KMS-11 (cell line): ENCODE measurements around the gene TRIP12.
"Not testable (repeated sequence)": the region's sequence is repeated elsewhere in the genome, so short reads cannot be mapped to it uniquely, and the experiment has no call there.

Experiments used
- H2AFZ ChIP-seq: fragments of 200-600 bp; sonication (generic); 2 replicates; pipeline ENCODE4 v1.6.1; 2016; ENCODE audit warnings: antibody characterized with exemption, mixed run types, low read depth
- H3K27ac ChIP-seq: fragments of 200-600 bp; sonication (generic); 2 replicates; pipeline ENCODE4 v1.6.1; 2016; ENCODE audit warnings: mild to moderate bottlenecking, mixed run types
- H3K27me3 ChIP-seq: fragments of 200-600 bp; sonication (generic); 2 replicates; pipeline ENCODE4 v1.6.1; 2017; ENCODE audit warnings: mild to moderate bottlenecking, low read depth, mixed run types, moderate library complexity; ENCODE audit not compliant: insufficient read depth
- H3K36me3 ChIP-seq: fragments of 200-600 bp; sonication (generic); 2 replicates; pipeline ENCODE4 v1.6.1; 2017; ENCODE audit warnings: mild to moderate bottlenecking, mixed run types; ENCODE audit not compliant: insufficient read depth
- H3K4me1 ChIP-seq: fragments of 200-600 bp; sonication (generic); 2 replicates; pipeline ENCODE4 v1.6.1; 2016; ENCODE audit warnings: mild to moderate bottlenecking, low read depth, mixed run types; ENCODE audit not compliant: poor library complexity, severe bottlenecking
- H3K4me2 ChIP-seq: fragments of 200-600 bp; sonication (generic); 2 replicates; pipeline ENCODE4 v1.7.0; 2016; ENCODE audit warnings: mild to moderate bottlenecking, mixed run types
- H3K4me3 ChIP-seq: fragments of 200-600 bp; sonication (generic); IDR thresholded peaks from 2 replicates; pipeline ENCODE4 v1.6.1; 2017; ENCODE audit warnings: low read depth, low read length, mixed read lengths; ENCODE audit not compliant: insufficient read depth
- H3K79me2 ChIP-seq: fragments of 200-600 bp; sonication (generic); 2 replicates; pipeline ENCODE4 v1.6.1; 2016; ENCODE audit warnings: low read depth, mixed run types; ENCODE audit not compliant: insufficient read depth
- H3K9ac ChIP-seq: fragments of 200-600 bp; sonication (generic); 2 replicates; pipeline ENCODE4 v1.6.1; 2016; ENCODE audit warnings: mild to moderate bottlenecking, mixed run types
- H4K20me1 ChIP-seq: fragments of 200-600 bp; sonication (generic); 2 replicates; pipeline ENCODE4 v1.6.1; 2016; ENCODE audit warnings: mild to moderate bottlenecking, mixed run types; ENCODE audit not compliant: insufficient read depth
- CTCF ChIP-seq: fragments of 200-600 bp; sonication (generic); conservative IDR thresholded peaks from 2 replicates; pipeline ENCODE4 v1.6.1; 2017; ENCODE audit warnings: low read depth, mild to moderate bottlenecking, antibody characterized with exemption, low read length, moderate library complexity, mixed read lengths

Gene TRIP12

GRCh38 chr2:229774237-229774636 is 147.6 kb downstream of the TRIP12 start:
- Histone ChIP-seq H3K4me3 (no peak overlapping the region), H3K79me2 (no peaks in the 10 kb centered on the region), H2AFZ (no peak overlapping the region), H3K9ac (no peak overlapping the region), H3K4me2 (no peak overlapping the region), H3K27me3 (no peaks in the 10 kb centered on the region), H4K20me1 (no peaks in the 10 kb centered on the region), H3K36me3 (no peaks in the 10 kb centered on the region), H3K27ac (no peak overlapping the region), H3K4me1 (peaks cover 19% of the 10 kb centered on the region)
- no peak for TF ChIP-seq CTCF

GRCh38 chr2:229768235-229768634 is 153.6 kb downstream of the TRIP12 start:
- H3K27me3 ChIP-seq = no peaks in the 10 kb centered on the region
- no peaks in the 10 kb centered on the region for H4K20me1 ChIP-seq
- no peak overlapping the region for H3K4me3 ChIP-seq
- H3K9ac ChIP-seq = no peak overlapping the region
- no peak overlapping the region for H2AFZ ChIP-seq
- no peaks in the 10 kb centered on the region for H3K79me2 ChIP-seq
- H3K4me1 ChIP-seq = no peaks in the 10 kb centered on the region
- no peak overlapping the region for H3K27ac ChIP-seq
- H3K4me2 ChIP-seq = no peak overlapping the region
- TF ChIP-seq CTCF = no peak
- H3K36me3 ChIP-seq = no peaks in the 10 kb centered on the region

DNA sequence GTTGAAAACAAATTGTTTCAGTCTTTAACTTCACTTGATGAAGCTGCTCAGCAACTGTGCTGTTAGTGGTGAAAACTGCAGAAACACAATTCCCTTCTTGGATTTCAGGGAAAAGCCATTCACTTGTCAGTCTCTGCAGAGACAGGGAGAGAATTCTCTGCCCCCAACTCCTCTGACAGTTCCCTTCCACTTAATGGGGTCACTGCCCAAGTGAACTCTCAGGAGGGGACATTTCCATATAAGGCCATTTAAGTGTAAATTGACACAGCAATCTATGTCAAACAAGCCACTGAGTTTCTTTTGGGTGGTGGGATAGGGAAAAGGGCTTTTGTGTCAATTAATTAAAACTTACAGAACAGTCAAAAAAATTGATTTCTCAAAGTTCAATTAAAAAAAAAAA is 156.1 kb downstream of the TRIP12 start:
- Histone ChIP-seq H3K79me2 (no peaks in the 10 kb centered on the region), H3K4me3 (no peak overlapping the region), H3K4me2 (no peak overlapping the region), H4K20me1 (no peaks in the 10 kb centered on the region), H3K27me3 (no peaks in the 10 kb centered on the region), H3K4me1 (no peaks in the 10 kb centered on the region), H3K36me3 (no peaks in the 10 kb centered on the region), H3K27ac (no peak overlapping the region), H3K9ac (no peak overlapping the region), H2AFZ (no peak overlapping the region)
- no peak for TF ChIP-seq CTCF

DNA sequence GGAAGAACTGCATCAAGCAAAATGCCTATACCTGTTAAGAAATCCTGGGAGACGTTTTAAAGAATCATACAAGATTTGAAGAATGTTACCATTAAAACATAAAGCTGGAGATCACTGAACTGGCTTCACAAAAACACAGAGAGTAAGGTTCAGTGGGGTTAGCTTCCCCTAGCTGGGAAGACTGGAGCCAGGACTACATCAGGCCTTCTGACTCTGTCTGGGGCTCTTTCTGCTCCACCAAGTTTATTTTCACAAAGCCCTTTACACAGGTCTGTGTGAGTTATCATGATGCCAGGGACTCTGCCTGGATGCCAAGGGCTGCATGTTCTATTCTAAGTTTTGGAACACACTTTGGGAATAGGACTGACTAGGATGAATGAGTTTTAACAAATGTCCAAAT is 160.1 kb downstream of the TRIP12 start:
- H3K27me3 ChIP-seq = no peaks in the 10 kb centered on the region
- H3K4me1 ChIP-seq = no peaks in the 10 kb centered on the region
- no peak overlapping the region for H3K4me2 ChIP-seq
- H4K20me1 ChIP-seq = no peaks in the 10 kb centered on the region
- no peak overlapping the region for H2AFZ ChIP-seq
- H3K79me2 ChIP-seq = no peaks in the 10 kb centered on the region
- H3K9ac ChIP-seq = no peak overlapping the region
- no peak overlapping the region for H3K4me3 ChIP-seq
- H3K27ac ChIP-seq = no peak overlapping the region
- TF ChIP-seq CTCF = no peak
- H3K36me3 ChIP-seq = no peaks in the 10 kb centered on the region

- H3K9ac ChIP-seq, H4K20me1 ChIP-seq, H3K27me3 ChIP-seq, H3K36me3 ChIP-seq, H2AFZ ChIP-seq, H3K4me2 ChIP-seq, H3K79me2 ChIP-seq, H3K27ac ChIP-seq, H3K4me1 ChIP-seq, H3K4me3 ChIP-seq: not testable (repeated sequence)
Observed at GRCh38 chr2:229757462-229757861, 164.3 kb downstream of the TRIP12 start.
